Ovary (tissue), 10 donors: Measurements from ENCODE around the gene IL20. TPM values are rescaled to one million over a fixed set of nuclear protein-coding genes. Genes with fewer than 3 reads are reported as not detected.

Source experiments
- DNase-seq, 5 donors: peaks; one replicate each; pipeline ENCODE4 v3.0.0-alpha.2; 2019 to 2020
- H3K27ac ChIP-seq, 2 donors: fragments of 200-600 bp; one replicate each; pipeline versions ENCODE4 v1.5.1 to v1.8.0; 2019 to 2022
- H3K27me3 ChIP-seq: fragments of 200-600 bp; one replicate; pipeline ENCODE4 v1.8.0; 2022
- H3K36me3 ChIP-seq: fragments of 200-600 bp; sonication (generic); one replicate; pipeline ENCODE4 v1.5.1; 2019
- H3K4me1 ChIP-seq: one replicate; pipeline ENCODE4 v1.8.1; 2013; ENCODE audit warnings: mild to moderate bottlenecking, moderate library complexity; ENCODE audit not compliant: insufficient read depth
- H3K4me3 ChIP-seq: fragments of 200-600 bp; sonication (generic); one replicate; pipeline ENCODE4 v1.5.1; 2017
- H3K9me3 ChIP-seq, 2 donors: fragments of 200-600 bp in 1 of 2; sonication (generic) in 1 of 2; one replicate each; pipeline versions ENCODE4 v1.5.1 to v1.8.1; 2013 to 2019; ENCODE audit warnings: mild to moderate bottlenecking in 1 of 2, moderate library complexity in 1 of 2
- EP300 ChIP-seq: sonication (generic); formaldehyde crosslinking; IDR thresholded peaks from one replicate; pipeline ENCODE4 v1.6.1; 2017; ENCODE audit warnings: antibody characterized with exemption
- POLR2A ChIP-seq: fragments of 450-650 bp; IDR thresholded peaks from one replicate; pipeline ENCODE4 v1.6.1; 2017; ENCODE audit warnings: antibody characterized with exemption, mild to moderate bottlenecking, moderate library complexity
- WGBS, 3 donors: extraction: QIAGEN DNeasy Blood & Tissue Kit in 1 of 3; methylation state at CpG; one replicate each; pipeline versions ENCODE4 v1.1.5 to v1.1.7; 2013 to 2017; 5-methylcytosine and 5-hydroxymethylcytosine counted together
- intact Hi-C, 4 donors: fragments of 100-400 bp; cut with DNase I; formaldehyde crosslinking; loops; one replicate each; pipeline versions ENCODE4 v1.11.0 to v1.15.1; 2022 to 2023
- long read RNA-seq, 3 donors: library from polyadenylated mRNA in 2 of 3; unstranded in 2 of 3; transcript quantifications; one replicate each; pipeline ENCODE4 v2.0.0 and lab custom pipeline, GENCODE V29; 2021 to 2026
- polyA plus RNA-seq, 2 donors: library from polyadenylated mRNA; stranded (reverse); fragments of 200-250 nt in 1 of 2; fragments of 350-450 nt in 1 of 2; fragmentation: Illumina TruSeq in 1 of 2; extraction: RNeasy Lipid Tissue Mini Kit (QIAGEN cat#74804) in 1 of 2; gene quantifications; one replicate each; pipeline ENCODE4 v1.2.3, GENCODE V29; 2013 to 2014
- total RNA-seq, 7 donors: library from RNA; depleted of rRNA in 2 of 7; stranded (reverse); fragments of >200 nt in 2 of 7; fragmentation: NEBNext Ultra II Directional in 3 of 7; extraction: Animal tissue kit (Norgen Biotek cat#: 25700) in 3 of 7; gene quantifications; one replicate each; pipeline versions ENCODE4 v1.1.0 to v1.2.4, GENCODE V29; 2016 to 2023
- TF ChIP-seq, protein P1 (sequence below), 3 donors: fragments of 450-650 bp in 2 of 3; fragments of 200-600 bp in 1 of 3; IDR thresholded peaks; one replicate each; pipeline versions ENCODE4 v1.5.1 to v1.8.0; 2016 to 2022; ENCODE audit warnings: antibody characterized with exemption in 3 of 3, mild to moderate bottlenecking in 1 of 3
- donor health status: DM: no; HTN: no; CAD: no; lungs with moderate emphysema.
- donor health status: DM: no; HTN: no; CAD: no.
- donor health status: Bipolar disorder and iron deficiency.
- donor health status: DM: yes; HTN: yes; CAD: no.
- donor health status: DM: no; HTN: no; CAD: no.
- donor health status: DM: yes; HTN: yes; CAD: no.

The IL20 gene, protein sequence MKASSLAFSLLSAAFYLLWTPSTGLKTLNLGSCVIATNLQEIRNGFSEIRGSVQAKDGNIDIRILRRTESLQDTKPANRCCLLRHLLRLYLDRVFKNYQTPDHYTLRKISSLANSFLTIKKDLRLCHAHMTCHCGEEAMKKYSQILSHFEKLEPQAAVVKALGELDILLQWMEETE
- total RNA-seq (1 to 10 TPM in 1 of 7 donors, not detected in 6; 2.6 TPM), polyA plus RNA-seq (under 1 TPM in 1 of 2 donors, not detected in 1; 0.30 TPM)
- long read RNA-seq, donor 1, result 0 reads
- long read RNA-seq, donor 2, result 0 reads
- long read RNA-seq, donor 3, result 0 reads

DNA sequence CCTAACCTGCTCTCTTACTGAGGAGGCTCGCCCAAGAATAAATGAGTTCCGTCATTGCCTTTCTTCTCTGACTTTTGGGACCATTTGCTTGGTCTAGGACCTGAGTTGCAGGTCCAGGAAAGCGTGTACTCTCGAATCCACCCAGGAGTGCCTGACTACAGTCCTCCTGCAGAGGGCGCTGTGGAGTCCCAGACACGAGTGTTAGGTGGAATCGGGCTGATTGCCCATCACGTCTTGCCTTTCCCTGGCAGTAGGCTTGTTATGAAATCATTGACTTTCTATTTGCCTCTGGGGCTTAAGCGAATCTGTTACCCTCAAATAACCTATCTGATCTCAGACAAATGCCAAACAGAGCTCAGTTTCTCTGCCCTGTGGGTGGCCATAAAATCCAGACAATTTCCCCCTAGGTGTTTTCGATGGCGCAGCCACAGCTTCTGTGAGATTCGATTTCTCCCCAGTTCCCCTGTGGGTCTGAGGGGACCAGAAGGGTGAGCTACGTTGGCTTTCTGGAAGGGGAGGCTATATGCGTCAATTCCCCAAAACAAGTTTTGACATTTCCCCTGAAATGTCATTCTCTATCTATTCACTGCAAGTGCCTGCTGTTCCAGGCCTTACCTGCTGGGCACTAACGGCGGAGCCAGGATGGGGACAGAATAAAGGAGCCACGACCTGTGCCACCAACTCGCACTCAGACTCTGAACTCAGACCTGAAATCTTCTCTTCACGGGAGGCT lies at the start of gene IL20:
IL20 (plus strand) TSS at position 685 of the 733 bp plus-strand sequence. CDS start 230 bp downstream, outside the sequence.
- intact Hi-C loops, result no loop called here

DNA sequence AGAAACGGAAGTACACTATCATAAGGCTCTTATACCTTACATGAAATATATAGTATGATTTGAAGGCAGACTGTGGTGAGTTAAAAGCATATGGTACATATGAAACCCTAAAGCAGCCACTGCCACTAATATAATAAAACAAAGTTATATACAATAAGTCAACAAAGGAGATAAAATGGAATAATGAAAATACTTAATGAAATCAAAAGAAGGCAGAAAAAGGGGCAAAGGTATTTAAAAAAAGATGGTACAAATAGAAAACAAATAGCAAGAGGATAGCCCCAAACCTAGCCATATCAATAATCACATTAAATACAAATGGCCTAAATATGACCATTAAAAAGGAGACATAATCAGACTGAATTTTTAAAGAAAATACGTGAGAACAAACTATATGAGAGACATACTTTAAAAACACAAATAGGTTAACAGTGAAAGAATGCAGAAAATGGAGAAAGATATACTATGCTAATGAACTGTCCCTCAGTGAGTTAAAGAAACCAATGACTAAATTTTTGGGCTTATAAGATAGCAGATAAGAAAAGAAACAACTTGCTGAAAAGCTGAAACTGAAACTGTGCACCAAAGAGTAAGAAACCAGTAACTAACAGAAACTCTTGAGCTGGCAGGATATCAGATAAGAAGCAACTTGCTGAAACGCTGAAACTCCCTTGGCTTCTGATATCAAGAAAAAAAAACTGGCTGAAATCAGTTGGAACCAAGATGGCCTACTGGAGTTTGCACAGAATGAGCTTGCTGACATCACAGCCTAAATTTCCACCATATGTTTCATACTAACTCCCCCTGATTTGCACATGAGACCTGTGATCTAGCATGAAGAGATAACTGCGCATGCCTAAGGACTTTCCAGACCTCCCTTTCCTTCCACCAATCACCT lies 48.8 kb upstream of the IL20 start:
- WGBS, 3 donors, result 59 to 64% (median 60%) methylated on average over 4 of the region's 4 CpGs
- intact Hi-C loops, result no loop called here
- TF ChIP-seq, protein P1, sequence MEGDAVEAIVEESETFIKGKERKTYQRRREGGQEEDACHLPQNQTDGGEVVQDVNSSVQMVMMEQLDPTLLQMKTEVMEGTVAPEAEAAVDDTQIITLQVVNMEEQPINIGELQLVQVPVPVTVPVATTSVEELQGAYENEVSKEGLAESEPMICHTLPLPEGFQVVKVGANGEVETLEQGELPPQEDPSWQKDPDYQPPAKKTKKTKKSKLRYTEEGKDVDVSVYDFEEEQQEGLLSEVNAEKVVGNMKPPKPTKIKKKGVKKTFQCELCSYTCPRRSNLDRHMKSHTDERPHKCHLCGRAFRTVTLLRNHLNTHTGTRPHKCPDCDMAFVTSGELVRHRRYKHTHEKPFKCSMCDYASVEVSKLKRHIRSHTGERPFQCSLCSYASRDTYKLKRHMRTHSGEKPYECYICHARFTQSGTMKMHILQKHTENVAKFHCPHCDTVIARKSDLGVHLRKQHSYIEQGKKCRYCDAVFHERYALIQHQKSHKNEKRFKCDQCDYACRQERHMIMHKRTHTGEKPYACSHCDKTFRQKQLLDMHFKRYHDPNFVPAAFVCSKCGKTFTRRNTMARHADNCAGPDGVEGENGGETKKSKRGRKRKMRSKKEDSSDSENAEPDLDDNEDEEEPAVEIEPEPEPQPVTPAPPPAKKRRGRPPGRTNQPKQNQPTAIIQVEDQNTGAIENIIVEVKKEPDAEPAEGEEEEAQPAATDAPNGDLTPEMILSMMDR (IDR thresholded peaks at IDR 0.05), result no peak
- TF ChIP-seq POLR2A (no peak), EP300 (no peak)
- Histone ChIP-seq H3K36me3 (no peaks in the 10 kb centered on the region), H3K27ac (no peak overlapping the region), H3K27me3 (no peaks in the 10 kb centered on the region), H3K4me3 (no peak overlapping the region), H3K9me3 (no peaks in the 10 kb centered on the region), H3K4me1 (no peaks in the 10 kb centered on the region)
- no peak for DNase-seq

More for the DNA sequence above, at the start of gene IL20:
- Histone ChIP-seq H3K27ac (no peak within 1 kb of the TSS), H3K36me3 (no peaks in the 10 kb centered on the region), H3K9me3 (no peaks in the 10 kb centered on the region), H3K4me3 (no peak within 1 kb of the TSS), H3K27me3 (no peaks in the 10 kb centered on the region), H3K4me1 (no peaks in the 10 kb centered on the region)
- TF ChIP-seq POLR2A (no peak), EP300 (no peak)
- TF ChIP-seq, protein P1 (IDR thresholded peaks at IDR 0.05), result no peak
- 72 to 74% (median 73%) methylated on average over 19 of the region's 19 CpGs for WGBS, 3 donors
- DNase-seq, result peak in 4 of 5 donors; percentile 40 to 65 (median 54)

DNA sequence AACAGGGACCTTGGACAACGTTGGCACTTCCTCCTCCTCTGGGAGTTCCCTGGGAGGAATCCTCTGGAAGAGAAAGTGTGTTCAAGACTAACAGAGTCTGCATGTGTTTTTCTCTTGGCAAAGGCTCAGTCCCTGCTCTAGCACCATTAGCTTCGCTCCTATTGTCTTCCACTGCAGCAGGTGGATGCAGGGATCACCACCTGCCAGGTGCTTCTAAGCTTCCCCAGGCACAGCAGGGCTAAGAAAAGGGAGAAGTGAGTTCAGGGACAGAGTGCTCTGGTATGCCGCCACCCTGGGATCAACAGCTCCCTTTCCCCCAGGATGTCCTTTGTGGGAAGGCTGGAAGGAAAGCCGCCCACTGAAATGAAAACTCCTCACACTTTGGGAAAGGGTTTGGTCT lies 43.9 kb upstream of the IL20 start:
- H3K27ac ChIP-seq, result no peak overlapping the region
- H3K4me1 ChIP-seq, result no peaks in the 10 kb centered on the region
- H3K36me3 ChIP-seq, result no peaks in the 10 kb centered on the region
- H3K9me3 ChIP-seq, result no peaks in the 10 kb centered on the region
- intact Hi-C loops, result no loop called here
- TF ChIP-seq, protein P1 (IDR thresholded peaks at IDR 0.05), result no peak
- TF ChIP-seq POLR2A (no peak), EP300 (no peak)
- H3K27me3 ChIP-seq, result no peaks in the 10 kb centered on the region
- no peak for DNase-seq
- 73 to 81% (median 76%) methylated on average over 4 of the region's 4 CpGs for WGBS, 3 donors
- no peak overlapping the region for H3K4me3 ChIP-seq

DNA sequence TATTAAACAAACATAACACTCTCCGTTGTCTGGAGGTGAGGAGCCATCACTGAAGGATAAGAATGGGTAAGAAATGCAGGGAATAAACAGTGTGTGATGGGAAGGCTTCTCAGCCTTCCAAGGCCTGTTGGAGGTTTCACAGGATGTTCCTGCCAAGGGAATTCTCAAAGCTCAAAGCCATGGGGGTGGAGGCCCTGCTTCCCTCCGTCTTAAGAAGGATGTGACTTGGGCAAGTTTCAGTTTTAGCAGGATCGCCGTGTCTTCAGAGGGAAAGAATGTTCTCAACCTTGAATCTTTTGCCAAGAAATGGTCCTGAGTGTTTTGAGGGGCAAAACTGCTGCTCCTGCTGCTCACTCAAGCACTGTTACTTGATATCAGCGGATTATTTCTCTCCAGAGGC lies 41.7 kb upstream of the IL20 start:
- Histone ChIP-seq H3K27ac (no peak overlapping the region), H3K4me1 (no peaks in the 10 kb centered on the region), H3K9me3 (no peaks in the 10 kb centered on the region), H3K36me3 (no peaks in the 10 kb centered on the region), H3K4me3 (no peak overlapping the region), H3K27me3 (no peaks in the 10 kb centered on the region)
- DNase-seq, result peak in 2 of 5 donors; percentile 18 to 61
- no peak for TF ChIP-seq POLR2A
- TF ChIP-seq, protein P1 (IDR thresholded peaks at IDR 0.05), result no peak
- no peak for TF ChIP-seq EP300
- WGBS, 3 donors, result 10 to 13% (median 11%) methylated on average over 5 of the region's 5 CpGs
- intact Hi-C loops, result no loop called here
